Measurements from ENCODE around the gene SSX4. TPM values are rescaled to one million over a fixed set of nuclear protein-coding genes. Genes with fewer than 3 reads are reported as not detected.
"Not testable (repeated sequence)": the region's sequence is repeated elsewhere in the genome, so short reads cannot be mapped to it uniquely, and the experiment has no call there.

SSX4 gene, protein sequence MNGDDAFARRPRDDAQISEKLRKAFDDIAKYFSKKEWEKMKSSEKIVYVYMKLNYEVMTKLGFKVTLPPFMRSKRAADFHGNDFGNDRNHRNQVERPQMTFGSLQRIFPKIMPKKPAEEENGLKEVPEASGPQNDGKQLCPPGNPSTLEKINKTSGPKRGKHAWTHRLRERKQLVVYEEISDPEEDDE
- total RNA-seq = not detected

DNA sequence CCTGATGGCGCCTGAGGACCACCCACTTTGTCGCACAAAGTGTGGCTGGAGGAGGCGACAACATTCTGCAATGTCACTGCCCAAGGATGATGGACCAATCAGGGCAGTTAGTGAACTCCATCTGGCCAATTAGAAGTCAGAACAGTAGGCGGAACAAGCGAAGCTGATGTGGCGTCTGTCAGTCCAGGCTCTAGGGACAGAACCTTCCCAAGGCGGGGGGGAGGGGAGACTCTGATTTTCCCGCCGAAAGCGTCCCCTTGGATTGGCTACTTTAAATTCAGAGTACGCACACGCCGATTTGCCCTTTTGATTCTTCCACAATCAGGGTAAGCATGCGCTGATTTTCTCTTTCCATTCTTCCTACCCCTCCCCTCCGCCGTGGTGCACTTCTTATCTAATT is at the start of gene SSX4:
TSS of gene SSX4 (plus strand) at position 301 of the 400 bp plus-strand sequence. CDS start 515 bp downstream, outside the sequence.
- H3K36me3 Mint-ChIP-seq (ENCODE audit: low read depth); H3K4me1 Mint-ChIP-seq (ENCODE audit: low read depth); CTCF ChIA-PET; H3K27me3 Mint-ChIP-seq (ENCODE audit: low read depth); ATAC-seq; H3K9me3 Mint-ChIP-seq (ENCODE audit: insufficient read depth); H3K27ac Mint-ChIP-seq; DNase-seq; H3K4me3 Mint-ChIP-seq; POLR2A ChIA-PET: not testable (repeated sequence)

- DNase-seq; H3K9me3 Mint-ChIP-seq (ENCODE audit: insufficient read depth); H3K36me3 Mint-ChIP-seq (ENCODE audit: low read depth); POLR2A ChIA-PET; H3K27ac Mint-ChIP-seq; ATAC-seq; CTCF ChIA-PET; H3K4me3 Mint-ChIP-seq; H3K4me1 Mint-ChIP-seq (ENCODE audit: low read depth); H3K27me3 Mint-ChIP-seq (ENCODE audit: low read depth): not testable (repeated sequence)
Observed at GRCh38 chrX:48346059-48346458, 37.3 kb upstream of the SSX4 start.

DNA sequence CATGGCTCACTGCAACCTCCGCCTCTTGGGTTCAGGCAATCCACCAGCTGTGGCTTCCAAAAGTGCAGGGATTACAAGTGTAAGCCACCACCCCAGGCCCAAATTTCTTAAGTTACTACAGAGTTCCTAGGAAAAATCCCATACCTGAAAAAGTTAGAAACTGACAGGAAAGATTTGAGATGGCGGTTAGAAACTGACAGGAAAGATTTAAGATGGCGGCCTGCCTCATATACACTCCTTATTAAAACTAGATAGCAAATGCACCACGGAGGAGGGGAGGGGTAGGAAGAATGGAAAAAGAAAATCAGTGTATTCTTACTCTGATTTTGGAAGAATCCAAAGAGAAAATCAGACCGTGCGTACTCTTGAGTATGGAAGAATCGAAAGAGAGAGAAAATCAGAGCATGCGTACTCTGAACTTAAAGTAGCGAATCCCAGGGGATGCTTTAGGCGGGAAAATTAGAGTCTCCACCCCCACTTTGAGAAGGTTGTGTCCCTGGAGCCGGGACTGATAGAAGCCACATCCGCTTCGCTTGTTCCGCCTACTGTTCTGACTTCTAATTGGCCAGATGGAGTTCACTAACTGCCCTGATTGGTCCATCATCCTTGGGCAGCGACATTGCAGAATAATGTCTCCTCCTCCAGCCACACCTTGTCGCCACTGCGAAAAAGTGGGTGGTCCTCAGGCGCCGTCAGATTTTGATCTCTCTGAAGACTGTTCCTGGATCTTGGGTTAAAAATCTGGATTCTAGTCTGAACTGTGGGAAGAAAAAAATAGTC is 26.8 kb upstream of the SSX4 start, which contains the start of gene SSX3:
TSS of gene SSX3 (minus strand) at position 389 of the 780 bp plus-strand sequence. CDS start 1,454 bp downstream, outside the sequence.
- DNase-seq; H3K27me3 Mint-ChIP-seq (ENCODE audit: low read depth); H3K36me3 Mint-ChIP-seq (ENCODE audit: low read depth); CTCF ChIA-PET; POLR2A ChIA-PET; H3K27ac Mint-ChIP-seq; H3K4me1 Mint-ChIP-seq (ENCODE audit: low read depth); H3K4me3 Mint-ChIP-seq; ATAC-seq; H3K9me3 Mint-ChIP-seq (ENCODE audit: insufficient read depth): not testable (repeated sequence)

GRCh38 chrX:48357681-48358080 is 25.7 kb upstream of the SSX4 start:
- ATAC-seq (no peak), DNase-seq (no peak)
- Mint-ChIP-seq H3K9me3 (ENCODE audit: insufficient read depth) (no peaks in the 10 kb centered on the region), H3K27me3 (ENCODE audit: low read depth) (no peaks in the 10 kb centered on the region), H3K4me3 (no peak overlapping the region), H3K27ac (no peak overlapping the region), H3K4me1 (ENCODE audit: low read depth) (no peaks in the 10 kb centered on the region), H3K36me3 (ENCODE audit: low read depth) (no peaks in the 10 kb centered on the region)
- ChIA-PET CTCF (no interaction called here), POLR2A (no interaction called here)

- H3K27ac Mint-ChIP-seq; CTCF ChIA-PET; H3K27me3 Mint-ChIP-seq (ENCODE audit: low read depth); H3K9me3 Mint-ChIP-seq (ENCODE audit: insufficient read depth); H3K4me1 Mint-ChIP-seq (ENCODE audit: low read depth); H3K4me3 Mint-ChIP-seq; POLR2A ChIA-PET; H3K36me3 Mint-ChIP-seq (ENCODE audit: low read depth); DNase-seq; ATAC-seq: not testable (repeated sequence)
Observed at GRCh38 chrX:48359281-48359680, 24.1 kb upstream of the SSX4 start.

- H3K27me3 Mint-ChIP-seq (ENCODE audit: low read depth); CTCF ChIA-PET; DNase-seq; H3K9me3 Mint-ChIP-seq (ENCODE audit: insufficient read depth); H3K4me3 Mint-ChIP-seq; H3K27ac Mint-ChIP-seq; POLR2A ChIA-PET; H3K4me1 Mint-ChIP-seq (ENCODE audit: low read depth); H3K36me3 Mint-ChIP-seq (ENCODE audit: low read depth): not testable (repeated sequence)
- ATAC-seq = peak; percentile 36
Observed at GRCh38 chrX:48367717-48368408, 15.5 kb upstream of the SSX4 start.

GRCh38 chrX:48370408-48370807 is 12.9 kb upstream of the SSX4 start:
- H3K36me3 Mint-ChIP-seq (ENCODE audit: low read depth); ATAC-seq; H3K27ac Mint-ChIP-seq; DNase-seq; H3K4me1 Mint-ChIP-seq (ENCODE audit: low read depth); H3K9me3 Mint-ChIP-seq (ENCODE audit: insufficient read depth); H3K4me3 Mint-ChIP-seq; H3K27me3 Mint-ChIP-seq (ENCODE audit: low read depth); CTCF ChIA-PET; POLR2A ChIA-PET: not testable (repeated sequence)

DNA sequence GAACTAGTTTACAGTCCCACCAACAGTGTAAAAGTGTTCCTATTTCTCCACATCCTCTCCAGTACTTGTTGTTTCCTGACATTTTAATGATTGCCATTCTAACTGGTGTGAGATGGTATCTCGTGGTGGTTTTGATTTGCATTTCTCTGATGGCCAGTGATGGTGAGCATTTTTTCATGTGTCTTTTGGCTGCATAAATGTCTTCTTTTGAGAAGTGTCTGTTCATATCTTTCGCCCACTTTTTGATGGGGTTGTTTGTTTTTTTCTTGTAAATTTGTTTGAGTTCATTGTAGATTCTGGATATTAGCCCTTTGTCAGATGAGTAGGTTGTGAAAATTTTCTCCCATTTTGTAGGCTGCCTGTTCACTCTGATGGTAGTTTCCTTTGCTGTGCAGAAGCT is 13.6 kb downstream of the SSX4 start:
- DNase-seq; POLR2A ChIA-PET; H3K36me3 Mint-ChIP-seq (ENCODE audit: low read depth); H3K9me3 Mint-ChIP-seq (ENCODE audit: insufficient read depth); H3K4me3 Mint-ChIP-seq; ATAC-seq; H3K4me1 Mint-ChIP-seq (ENCODE audit: low read depth); H3K27ac Mint-ChIP-seq; H3K27me3 Mint-ChIP-seq (ENCODE audit: low read depth); CTCF ChIA-PET: not testable (repeated sequence)

DNA sequence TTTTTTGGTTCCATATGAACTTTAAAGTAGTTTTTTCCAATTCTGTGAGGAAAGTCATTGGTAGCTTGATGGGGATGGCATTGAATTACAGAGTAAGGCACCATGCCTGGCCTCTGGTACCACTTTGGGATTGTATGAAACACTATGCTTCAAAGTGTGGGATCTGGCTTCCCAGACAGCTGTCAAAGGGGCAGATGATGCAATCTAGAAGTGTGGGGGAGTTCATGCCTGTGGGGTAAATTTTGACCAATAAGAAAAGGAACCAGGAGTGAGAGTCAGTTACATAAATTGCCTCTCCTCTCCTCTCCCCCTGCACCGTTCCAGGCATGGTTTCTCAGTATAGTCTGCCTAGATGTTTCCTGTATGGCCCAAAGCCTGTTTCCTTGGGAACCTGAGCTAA is 14.5 kb downstream of the SSX4 start:
- H3K27ac Mint-ChIP-seq; H3K9me3 Mint-ChIP-seq (ENCODE audit: insufficient read depth); H3K4me3 Mint-ChIP-seq; CTCF ChIA-PET; POLR2A ChIA-PET; DNase-seq; ATAC-seq; H3K27me3 Mint-ChIP-seq (ENCODE audit: low read depth); H3K36me3 Mint-ChIP-seq (ENCODE audit: low read depth); H3K4me1 Mint-ChIP-seq (ENCODE audit: low read depth): not testable (repeated sequence)

DNA sequence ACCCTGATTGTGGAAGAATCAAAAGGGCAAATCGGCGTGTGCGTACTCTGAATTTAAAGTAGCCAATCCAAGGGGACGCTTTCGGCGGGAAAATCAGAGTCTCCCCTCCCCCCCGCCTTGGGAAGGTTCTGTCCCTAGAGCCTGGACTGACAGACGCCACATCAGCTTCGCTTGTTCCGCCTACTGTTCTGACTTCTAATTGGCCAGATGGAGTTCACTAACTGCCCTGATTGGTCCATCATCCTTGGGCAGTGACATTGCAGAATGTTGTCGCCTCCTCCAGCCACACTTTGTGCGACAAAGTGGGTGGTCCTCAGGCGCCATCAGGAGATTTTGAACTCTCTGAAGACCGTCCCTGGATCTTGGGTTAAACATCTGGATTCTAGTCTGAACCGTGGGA is 28.5 kb downstream of the SSX4 start, which contains the start of gene SSX4B:
TSS of gene SSX4B (minus strand) at position 101 of the 400 bp plus-strand sequence. CDS start 588 bp downstream, outside the sequence.
- ATAC-seq; H3K4me3 Mint-ChIP-seq; CTCF ChIA-PET; POLR2A ChIA-PET; H3K27me3 Mint-ChIP-seq (ENCODE audit: low read depth); H3K36me3 Mint-ChIP-seq (ENCODE audit: low read depth); H3K9me3 Mint-ChIP-seq (ENCODE audit: insufficient read depth); DNase-seq; H3K27ac Mint-ChIP-seq; H3K4me1 Mint-ChIP-seq (ENCODE audit: low read depth): not testable (repeated sequence)

DNA sequence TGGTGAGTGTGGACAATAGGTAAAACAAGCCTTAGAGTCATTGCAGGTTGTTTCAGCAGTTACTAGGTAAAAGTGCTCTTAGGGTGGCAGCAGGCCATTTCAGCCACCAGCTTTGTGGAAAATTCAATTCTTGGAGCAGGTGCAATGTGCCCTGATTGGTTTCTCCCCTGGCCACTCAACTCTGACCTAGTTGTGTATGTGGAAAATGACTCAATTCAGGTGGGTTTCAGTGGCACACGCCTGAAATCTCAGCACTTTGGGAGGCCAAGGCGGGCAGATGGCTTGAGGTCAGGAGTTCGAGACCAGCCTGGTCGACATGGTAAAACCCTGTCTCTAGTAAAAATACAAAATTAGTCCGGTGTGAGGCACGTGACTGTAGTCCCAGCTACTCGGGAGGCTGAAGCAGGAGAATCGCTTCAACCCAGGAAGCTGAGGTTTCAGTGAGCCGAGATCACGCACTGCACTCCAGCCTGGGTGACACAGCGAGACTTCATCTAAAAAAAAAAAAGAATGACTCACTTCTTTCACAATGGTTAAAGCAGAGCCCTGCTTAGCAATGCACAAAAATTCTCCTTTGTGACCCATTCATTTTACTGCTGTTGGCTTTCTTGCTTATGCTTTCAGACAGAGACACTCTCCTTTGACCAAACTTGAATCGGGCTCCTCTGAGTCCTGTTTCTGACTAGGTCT is 43.8 kb downstream of the SSX4 start:
- POLR2A ChIA-PET; DNase-seq; CTCF ChIA-PET; H3K4me3 Mint-ChIP-seq; H3K27ac Mint-ChIP-seq; H3K4me1 Mint-ChIP-seq (ENCODE audit: low read depth); H3K36me3 Mint-ChIP-seq (ENCODE audit: low read depth); H3K9me3 Mint-ChIP-seq (ENCODE audit: insufficient read depth); H3K27me3 Mint-ChIP-seq (ENCODE audit: low read depth); ATAC-seq: not testable (repeated sequence)

GRCh38 chrX:48429606-48430005 is 46.3 kb downstream of the SSX4 start:
- not testable (repeated sequence) for H3K9me3 Mint-ChIP-seq (ENCODE audit: insufficient read depth); ATAC-seq

More at GRCh38 chrX:48429606-48430005, 46.3 kb downstream of the SSX4 start:
- H3K4me1 Mint-ChIP-seq (ENCODE audit: low read depth); DNase-seq; CTCF ChIA-PET; H3K4me3 Mint-ChIP-seq; POLR2A ChIA-PET; H3K27me3 Mint-ChIP-seq (ENCODE audit: low read depth); H3K36me3 Mint-ChIP-seq (ENCODE audit: low read depth); H3K27ac Mint-ChIP-seq: not testable (repeated sequence)

All from activated CD8-positive, alpha-beta T cell treated with anti-CD3 and anti-CD28 coated beads, Interleukin-2, amount 10 ng/mL, durations not matched to agents 7 days and 5 days (primary cell).